HG03457 (cell line): Measurements from ENCODE around the gene NAP1L1.

Experiments
- ATAC-seq: cut with Tn5 transposase; IDR thresholded peaks from one replicate; pipeline ENCODE4 v1.9.1; 2021; ENCODE audit warnings: moderate number of reproducible peaks; ENCODE audit not compliant: unreplicated experiment

Gene NAP1L1

GRCh38 chr12:76041406-76041805, 43.1 kb downstream of the NAP1L1 start:
- no peak for ATAC-seq

- no peak for ATAC-seq
Observed at GRCh38 chr12:76040461-76040860, 44.0 kb downstream of the NAP1L1 start.

DNA sequence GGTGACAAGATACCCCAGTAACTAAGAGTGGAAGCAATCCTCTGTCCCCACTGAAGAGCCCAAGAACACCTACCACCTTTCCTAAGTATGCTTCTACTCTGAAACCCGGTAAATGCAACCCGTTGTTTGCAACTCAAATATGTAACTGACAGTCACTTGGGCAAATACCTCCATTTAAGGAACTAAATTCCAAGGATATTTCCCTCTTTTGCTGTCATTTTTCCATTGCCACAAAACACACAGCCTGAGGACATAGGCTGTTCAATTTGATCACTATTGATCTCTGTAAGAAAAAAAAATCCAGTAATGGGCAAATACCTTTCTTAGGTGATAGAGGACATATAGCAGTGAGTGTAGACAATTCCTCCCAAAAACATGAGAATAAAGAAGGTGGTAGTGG, 46.3 kb downstream of the NAP1L1 start:
- ATAC-seq: no peak

- peak; percentile 44 for ATAC-seq
Observed at GRCh38 chr12:76037130-76038103, 47.1 kb downstream of the NAP1L1 start.

DNA sequence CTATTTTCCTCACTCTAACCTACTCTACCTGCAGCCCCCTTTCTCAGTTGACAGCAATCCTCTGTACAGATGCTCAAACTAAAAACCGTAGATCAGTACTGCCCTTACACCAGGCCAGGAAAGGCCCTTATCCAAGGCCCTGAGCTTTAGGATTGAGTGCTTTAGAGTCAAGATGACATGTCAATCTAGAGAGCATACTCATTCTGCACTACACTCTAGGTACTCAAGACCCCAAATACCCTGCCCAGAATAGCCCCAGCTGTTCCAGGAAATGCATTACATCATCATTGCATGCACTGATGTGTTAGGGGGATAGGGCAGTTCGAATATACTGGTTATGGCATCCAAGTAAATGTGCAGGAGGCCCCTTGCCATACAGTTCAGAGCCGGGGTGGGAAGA, 49.4 kb downstream of the NAP1L1 start:
- ATAC-seq: no peak

- no peak for ATAC-seq
Observed at GRCh38 chr12:76033081-76034011, 51.1 kb downstream of the NAP1L1 start.

DNA sequence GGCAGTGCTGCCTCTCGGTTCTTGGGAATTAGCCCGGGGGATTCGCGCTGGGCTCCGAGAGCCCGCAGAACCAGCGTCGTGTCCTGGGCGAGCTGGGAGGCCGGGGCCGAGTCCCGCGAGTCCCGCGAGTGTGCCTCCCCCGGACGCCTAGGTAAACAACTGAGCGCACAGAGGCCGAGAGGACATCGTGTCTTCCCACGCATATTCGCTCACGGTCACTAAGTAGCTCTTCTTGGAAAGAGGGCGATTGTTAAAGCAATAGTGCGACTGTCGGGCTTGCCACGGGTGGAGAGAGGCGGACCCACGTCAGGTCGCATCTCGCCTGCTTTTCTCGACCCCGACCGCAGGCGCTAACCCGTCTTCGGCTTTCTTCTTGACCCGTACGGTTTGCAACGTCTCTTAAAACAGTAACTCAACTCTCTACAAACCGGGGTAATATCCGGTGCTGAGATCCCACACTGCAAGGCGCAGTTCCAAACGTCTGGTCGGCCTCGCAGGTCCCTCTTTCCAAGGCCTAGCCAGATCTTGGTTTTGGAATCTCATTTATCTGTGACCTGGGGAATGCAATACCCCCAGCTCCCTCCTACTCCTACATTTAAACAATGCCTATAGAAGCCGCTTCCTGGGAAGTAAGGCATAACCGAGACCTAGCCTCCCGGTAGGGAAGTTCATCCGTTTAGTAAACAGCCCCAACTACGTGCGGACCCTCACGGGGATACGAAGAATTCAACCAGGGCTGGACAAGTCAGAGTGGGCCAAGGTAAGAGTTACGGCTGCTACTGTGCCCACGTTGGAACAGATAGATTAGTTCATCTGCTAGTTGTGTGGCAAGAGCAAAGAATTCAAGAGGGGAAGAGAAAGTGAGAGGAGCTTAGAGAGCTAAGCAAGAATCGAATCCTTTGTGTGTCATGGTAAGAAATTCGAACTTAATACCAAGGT, 52.2 kb downstream of the NAP1L1 start:
- ATAC-seq: peak; percentile 19

DNA sequence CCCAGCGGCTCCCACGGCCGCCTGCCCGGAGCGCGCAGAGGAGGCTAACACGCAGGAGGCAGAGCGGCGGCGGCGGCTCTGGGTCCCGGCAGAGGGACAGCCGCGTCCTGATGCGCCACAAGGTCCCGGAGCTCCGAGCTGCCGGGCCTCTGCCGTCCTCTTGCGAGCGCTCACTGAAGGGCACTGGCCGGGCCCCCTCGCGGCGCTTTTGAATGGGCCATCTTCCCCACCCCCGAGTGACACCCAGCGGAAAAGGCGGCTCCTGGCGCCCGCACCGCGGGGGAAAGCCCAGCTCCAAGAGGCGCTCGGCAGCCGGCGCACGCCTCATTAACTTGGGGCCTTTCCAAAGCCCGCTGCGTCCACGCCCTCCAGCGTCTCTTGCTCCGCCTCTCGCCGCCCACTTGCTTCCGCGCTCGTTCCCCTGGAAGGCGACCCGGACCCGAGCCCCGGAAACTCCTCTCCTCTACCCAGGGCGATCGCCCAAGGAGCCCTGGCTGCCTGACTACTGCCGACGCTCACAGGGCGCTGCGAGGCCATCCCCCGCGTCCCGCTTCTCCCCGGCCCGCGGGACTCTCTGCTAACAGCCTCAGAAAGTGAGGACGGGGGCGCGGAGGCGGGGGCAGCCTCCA, 53.0 kb downstream of the NAP1L1 start, which contains the start of gene PHLDA1:
PHLDA1 (minus strand) TSS at position 363 of the 629 bp plus-strand sequence.
- peak; percentile 88 for ATAC-seq

DNA sequence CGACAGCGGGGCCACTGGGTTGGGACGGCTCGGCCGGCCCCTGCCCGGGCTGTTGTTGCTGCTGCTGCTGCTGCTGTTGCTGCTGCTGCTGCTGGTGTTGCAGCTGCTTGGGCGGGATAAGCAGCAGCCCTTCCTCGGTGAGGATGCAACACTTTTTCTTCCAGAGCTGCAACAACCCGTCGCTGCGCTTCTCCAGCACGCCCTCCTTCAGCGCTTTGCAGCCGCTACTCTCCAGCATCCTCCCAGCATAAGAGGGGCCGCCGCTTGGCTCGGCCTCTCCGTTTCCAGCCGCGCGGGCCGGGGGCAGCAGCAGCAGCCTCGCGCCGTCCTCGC, 53.4 kb downstream of the NAP1L1 start:
- peak; percentile 5 for ATAC-seq

DNA sequence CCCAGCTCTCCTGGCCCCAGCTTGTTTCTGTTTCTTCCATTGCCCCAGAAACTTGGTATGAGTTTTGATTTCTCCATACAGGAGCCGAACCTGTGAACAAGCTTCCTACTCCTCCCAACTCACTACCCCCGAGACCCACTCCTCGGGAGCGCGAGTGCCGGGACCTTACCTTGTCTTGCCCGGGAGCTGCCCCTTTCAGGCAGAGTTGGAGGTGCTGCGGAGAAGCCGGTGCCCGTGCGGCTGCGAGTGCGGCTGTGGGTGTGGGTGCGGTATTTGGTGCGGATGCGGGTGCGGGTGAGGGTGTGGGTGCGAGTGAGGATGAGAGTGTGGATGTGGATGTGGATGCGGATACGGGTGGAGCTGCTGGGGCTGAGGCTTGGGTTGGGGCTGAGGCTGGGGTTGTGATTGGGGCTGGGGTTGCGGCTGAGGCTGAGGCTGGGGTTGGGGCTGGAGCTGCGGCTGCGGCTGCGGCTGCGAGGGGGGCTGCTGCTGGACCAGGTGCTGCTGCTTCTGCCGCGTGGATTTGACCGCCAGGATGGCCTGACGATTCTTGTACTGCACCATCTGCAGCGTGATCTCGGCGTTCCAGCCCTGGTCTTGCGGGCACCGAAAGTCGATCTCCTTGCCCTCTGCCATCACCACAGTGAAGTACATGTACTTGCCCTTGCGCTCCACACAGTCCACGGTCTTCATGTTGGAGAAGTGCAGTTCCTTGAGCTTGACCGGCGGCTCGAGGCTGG, 54.0 kb downstream of the NAP1L1 start:
- ATAC-seq: no peak

GRCh38 chr12:76029982-76030340, 54.5 kb downstream of the NAP1L1 start:
- ATAC-seq: no peak

DNA sequence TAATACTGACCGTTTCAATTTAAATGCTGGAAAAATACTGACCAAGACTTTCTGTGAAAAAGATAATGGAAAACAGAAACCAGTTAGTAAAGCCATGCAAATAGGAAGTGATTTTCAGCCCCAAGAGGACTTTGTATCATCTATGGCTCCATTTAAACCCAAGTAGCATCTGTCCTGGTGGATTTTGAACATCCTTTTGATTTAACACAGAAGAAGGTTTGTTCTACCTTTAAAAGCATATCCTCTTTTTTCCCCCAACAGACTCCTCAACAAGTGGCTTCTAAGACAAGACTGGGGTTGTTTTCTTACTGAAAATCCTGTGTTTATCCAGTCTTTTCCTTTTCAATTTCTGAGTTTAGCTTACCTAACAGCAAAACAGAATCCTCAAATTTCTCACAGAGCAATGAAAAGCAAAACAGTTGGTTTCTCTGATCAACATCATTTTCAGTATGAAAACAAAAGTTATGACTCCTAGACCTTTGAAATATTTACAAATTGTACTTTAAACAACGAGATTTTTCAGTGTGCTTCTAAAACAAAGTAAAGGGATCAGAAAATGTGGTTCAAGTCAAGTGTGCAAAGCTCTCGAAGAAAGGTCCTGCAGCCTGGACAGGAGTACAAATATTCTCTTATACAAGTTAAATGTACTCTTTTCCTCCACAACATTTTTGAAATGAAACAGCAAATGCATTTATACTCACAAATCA, 55.8 kb downstream of the NAP1L1 start:
- ATAC-seq: no peak

DNA sequence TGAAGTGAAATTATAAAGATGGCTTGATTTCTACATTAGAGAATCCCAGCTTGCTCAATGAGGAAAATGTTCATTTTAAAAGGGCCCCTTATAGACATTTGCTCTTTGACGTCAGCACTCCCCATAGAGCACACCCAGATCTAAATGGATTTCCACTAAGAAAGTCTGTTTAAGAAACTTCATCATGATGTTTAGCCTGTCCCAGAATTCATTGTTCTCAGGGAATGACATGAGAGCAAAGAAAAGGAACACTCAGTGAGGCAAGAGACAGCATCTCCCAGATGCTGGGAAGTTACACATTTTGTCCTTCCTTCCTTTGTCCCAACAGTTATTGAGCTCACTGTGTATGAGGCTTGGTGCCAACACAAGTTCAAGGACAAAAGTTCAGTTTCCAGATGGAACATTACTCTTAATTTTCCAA, 57.8 kb downstream of the NAP1L1 start:
- no peak for ATAC-seq

- ATAC-seq: no peak
Observed at GRCh38 chr12:76025601-76026575, 58.6 kb downstream of the NAP1L1 start.

DNA sequence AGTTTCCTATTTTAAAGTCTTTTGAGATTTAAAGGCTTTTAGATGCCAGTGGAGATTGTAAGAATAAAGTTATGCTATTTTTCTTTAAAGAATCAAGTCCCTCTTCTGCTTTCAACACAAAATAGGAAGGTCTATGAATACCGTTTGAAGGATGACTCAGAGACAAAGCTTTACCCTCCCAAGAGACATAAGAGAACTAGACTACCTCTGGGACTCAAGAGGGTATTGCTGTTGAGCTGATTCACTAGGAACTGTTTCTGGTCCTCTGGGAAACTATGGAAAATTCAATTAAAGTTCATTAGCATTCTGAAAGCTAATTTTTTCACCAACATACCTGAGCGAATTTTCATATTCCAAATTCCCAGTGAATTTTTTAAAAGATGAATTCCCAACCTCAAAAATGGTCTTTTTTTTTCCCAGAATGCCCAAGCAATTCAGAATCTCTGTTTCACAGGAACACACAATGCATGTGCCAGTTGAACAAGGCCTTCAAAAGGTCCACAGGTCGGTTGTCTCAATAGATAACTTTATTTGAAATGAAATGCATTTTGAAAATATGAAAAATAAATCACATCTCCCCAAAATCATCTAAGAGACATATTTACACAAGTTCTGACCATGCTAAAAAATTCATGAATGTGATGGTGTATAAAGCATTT, 59.4 kb downstream of the NAP1L1 start:
- ATAC-seq: no peak

DNA sequence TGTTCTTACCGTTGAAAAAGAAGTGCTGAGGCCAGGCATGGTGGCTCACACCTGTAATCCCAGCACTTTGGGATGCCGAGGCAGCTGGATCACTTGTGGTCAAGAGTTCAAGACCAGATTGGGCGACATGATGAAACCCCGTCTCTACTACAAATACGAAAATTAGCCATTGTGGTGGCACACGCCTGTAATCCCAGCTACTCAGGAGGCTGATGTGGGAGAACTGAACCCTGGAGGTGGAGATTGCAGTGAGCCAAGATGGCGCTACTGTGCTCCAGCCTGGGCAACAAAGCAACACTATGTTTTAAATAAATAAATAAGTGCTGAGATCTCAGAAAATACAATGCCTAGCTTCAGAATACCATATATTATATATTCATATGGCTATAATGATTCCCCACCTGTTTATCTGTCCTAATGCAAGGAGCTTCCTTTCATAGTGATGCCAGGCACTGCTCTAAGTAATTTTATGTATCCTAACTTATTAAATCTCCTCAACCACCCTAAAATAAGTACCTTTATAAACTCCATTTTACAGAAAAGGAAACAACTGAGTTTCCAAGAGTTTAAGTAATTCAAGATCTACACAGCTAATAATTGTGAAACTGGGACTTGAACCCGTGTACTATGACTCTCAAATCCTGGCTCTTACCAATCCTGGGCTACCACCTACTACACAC, 60.2 kb downstream of the NAP1L1 start:
- ATAC-seq: no peak
